ENCODE results near the gene APBA3.

DNA sequence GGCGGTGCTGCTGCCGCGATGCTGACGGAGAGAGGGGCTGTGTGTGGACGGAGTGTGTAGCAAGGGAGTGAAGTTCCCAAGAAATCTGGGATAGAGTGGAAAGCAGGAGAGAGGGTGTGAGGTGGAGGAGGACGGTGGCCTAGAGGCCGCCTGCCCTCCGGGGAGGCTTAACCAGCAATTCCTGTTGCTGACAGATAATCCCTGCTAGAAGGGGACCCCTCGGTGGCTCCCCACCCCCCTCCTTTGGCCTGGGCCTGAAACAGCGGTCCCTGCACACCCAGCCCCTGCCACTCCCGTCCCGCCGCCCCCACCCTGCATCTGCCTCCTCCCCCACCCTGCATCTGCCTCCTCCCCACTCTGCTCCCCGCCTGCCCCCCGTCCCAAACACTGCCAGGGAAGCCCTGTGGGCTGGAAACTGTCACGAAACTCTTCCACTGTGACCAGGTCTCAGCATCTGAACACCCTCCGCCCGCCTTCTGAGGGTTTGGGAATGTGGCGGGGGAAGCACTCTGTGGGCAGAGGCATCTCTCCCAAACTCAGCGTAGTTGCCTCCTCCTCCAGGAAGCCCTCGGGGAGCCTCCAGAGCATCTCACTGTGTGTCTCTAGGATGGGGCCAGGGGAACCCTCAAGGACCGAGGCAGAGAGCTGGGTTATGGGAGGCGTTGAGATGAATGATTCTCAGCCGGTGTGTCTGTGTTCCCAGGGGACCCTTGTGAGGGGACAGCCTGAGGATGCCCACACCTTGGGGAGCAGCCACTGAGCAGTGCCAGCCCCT lies 41.8 kb upstream of the APBA3 start:
- TF ChIP-seq, protein P1, sequence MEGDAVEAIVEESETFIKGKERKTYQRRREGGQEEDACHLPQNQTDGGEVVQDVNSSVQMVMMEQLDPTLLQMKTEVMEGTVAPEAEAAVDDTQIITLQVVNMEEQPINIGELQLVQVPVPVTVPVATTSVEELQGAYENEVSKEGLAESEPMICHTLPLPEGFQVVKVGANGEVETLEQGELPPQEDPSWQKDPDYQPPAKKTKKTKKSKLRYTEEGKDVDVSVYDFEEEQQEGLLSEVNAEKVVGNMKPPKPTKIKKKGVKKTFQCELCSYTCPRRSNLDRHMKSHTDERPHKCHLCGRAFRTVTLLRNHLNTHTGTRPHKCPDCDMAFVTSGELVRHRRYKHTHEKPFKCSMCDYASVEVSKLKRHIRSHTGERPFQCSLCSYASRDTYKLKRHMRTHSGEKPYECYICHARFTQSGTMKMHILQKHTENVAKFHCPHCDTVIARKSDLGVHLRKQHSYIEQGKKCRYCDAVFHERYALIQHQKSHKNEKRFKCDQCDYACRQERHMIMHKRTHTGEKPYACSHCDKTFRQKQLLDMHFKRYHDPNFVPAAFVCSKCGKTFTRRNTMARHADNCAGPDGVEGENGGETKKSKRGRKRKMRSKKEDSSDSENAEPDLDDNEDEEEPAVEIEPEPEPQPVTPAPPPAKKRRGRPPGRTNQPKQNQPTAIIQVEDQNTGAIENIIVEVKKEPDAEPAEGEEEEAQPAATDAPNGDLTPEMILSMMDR (IDR thresholded peaks at IDR 0.05): no peak
- no peak for TF ChIP-seq POLR2A (IDR thresholded peaks at IDR 0.05)

All from Peyer's patch (tissue), 4 donors.